HEK293 (cell line): Measurements from ENCODE around the gene S100A10.

Experiments used
- TRIM28 ChIP-seq: IDR thresholded peaks from 2 replicates; pipeline ENCODE4 v1.6.1; 2011; ENCODE audit warnings: low read length, control low read depth, borderline replicate concordance
- ZEB2 ChIP-seq: fragments of 450-650 bp; formaldehyde crosslinking; IDR thresholded peaks from 2 replicates; pipeline ENCODE4 v1.5.1; 2016; ENCODE audit warnings: missing biosample characterization, missing genetic modification characterization
- ZFP41 ChIP-seq: fragments of 450-650 bp; formaldehyde crosslinking; IDR thresholded peaks from 2 replicates; pipeline ENCODE4 v1.5.1; 2016; ENCODE audit warnings: missing biosample characterization, missing genetic modification characterization, borderline replicate concordance
- ZNF114 ChIP-seq: fragments of 450-650 bp; formaldehyde crosslinking; IDR thresholded peaks from 2 replicates; pipeline ENCODE4 v1.5.0; 2017; ENCODE audit warnings: missing biosample characterization, missing genetic modification characterization
- ZNF121 ChIP-seq: fragments of 450-650 bp; formaldehyde crosslinking; IDR thresholded peaks from 2 replicates; pipeline ENCODE4 v1.5.1; 2016; ENCODE audit warnings: missing biosample characterization, missing genetic modification characterization
- ZNF777 ChIP-seq: fragments of 450-650 bp; formaldehyde crosslinking; IDR thresholded peaks from 2 replicates; pipeline ENCODE4 v1.5.1; 2017; ENCODE audit warnings: missing biosample characterization, missing genetic modification characterization, borderline replicate concordance
- TF ChIP-seq, protein P1 (sequence below): fragments of 450-650 bp; formaldehyde crosslinking; IDR thresholded peaks from 2 replicates; pipeline ENCODE4 v1.5.1; 2016; ENCODE audit warnings: missing biosample characterization, missing genetic modification characterization
- TF ChIP-seq, protein P2 (sequence below): fragments of 450-650 bp; formaldehyde crosslinking; IDR thresholded peaks from 2 replicates; pipeline ENCODE4 v1.5.1; 2016; ENCODE audit warnings: missing biosample characterization, missing genetic modification characterization

DNA sequence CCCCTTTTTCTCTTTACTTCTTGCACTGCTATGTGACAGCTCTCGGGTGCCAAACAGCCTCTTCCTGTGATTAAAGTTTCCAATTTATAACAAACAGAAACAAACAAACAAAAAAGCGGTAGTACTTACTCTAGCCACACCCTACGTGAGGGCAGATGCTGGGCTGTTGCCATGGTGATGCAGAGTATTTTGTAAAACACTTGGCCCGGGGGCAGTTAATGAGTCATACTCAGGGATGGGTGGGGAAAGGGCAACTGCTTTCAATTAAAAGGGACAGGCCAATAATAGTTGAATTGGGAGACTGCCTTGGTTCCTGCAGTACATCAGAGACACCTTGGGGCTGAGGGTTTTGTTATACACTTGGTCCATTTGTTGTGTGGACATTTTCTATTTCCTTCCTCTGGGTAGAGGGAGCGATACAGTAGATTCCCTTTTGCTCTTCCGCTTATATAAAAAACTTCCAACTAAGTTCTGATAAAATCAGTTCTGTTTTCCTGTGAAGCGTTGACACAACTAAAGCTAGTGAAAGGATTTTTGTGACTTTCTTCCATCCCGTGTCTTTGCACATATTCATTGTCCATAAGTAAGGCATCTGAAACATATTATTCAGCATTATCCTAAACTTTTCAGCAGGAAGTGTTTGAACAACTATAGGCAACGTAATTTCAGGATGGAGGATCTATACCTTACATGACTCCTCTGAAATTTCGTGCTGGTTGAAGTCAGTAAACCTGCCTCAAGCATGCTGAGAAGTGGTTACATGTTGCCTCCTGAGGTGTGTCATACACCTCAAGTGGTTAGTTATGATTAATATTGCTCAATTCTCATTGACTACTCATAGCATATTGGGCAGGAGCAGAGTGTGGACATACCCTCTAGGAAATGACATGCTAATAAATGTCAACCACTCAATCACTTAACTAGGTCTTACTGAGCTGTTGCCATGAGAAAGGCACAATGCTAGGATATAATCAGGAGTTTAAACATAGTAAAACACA lies 47.6 kb downstream of the S100A10 start:
- TF ChIP-seq ZNF777 (tag by site-specific recombination) (no peak), TRIM28 (0 out of 2 replicates have a peak, but pooled peaks have one; percentile 14), ZNF121 (tag by site-specific recombination) (no peak), ZEB2 (tag by site-specific recombination) (peak; percentile 56), ZFP41 (tag by site-specific recombination) (no peak), ZNF114 (no peak)
- TF ChIP-seq, protein P1, sequence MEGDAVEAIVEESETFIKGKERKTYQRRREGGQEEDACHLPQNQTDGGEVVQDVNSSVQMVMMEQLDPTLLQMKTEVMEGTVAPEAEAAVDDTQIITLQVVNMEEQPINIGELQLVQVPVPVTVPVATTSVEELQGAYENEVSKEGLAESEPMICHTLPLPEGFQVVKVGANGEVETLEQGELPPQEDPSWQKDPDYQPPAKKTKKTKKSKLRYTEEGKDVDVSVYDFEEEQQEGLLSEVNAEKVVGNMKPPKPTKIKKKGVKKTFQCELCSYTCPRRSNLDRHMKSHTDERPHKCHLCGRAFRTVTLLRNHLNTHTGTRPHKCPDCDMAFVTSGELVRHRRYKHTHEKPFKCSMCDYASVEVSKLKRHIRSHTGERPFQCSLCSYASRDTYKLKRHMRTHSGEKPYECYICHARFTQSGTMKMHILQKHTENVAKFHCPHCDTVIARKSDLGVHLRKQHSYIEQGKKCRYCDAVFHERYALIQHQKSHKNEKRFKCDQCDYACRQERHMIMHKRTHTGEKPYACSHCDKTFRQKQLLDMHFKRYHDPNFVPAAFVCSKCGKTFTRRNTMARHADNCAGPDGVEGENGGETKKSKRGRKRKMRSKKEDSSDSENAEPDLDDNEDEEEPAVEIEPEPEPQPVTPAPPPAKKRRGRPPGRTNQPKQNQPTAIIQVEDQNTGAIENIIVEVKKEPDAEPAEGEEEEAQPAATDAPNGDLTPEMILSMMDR, result no peak
- TF ChIP-seq, protein P2, sequence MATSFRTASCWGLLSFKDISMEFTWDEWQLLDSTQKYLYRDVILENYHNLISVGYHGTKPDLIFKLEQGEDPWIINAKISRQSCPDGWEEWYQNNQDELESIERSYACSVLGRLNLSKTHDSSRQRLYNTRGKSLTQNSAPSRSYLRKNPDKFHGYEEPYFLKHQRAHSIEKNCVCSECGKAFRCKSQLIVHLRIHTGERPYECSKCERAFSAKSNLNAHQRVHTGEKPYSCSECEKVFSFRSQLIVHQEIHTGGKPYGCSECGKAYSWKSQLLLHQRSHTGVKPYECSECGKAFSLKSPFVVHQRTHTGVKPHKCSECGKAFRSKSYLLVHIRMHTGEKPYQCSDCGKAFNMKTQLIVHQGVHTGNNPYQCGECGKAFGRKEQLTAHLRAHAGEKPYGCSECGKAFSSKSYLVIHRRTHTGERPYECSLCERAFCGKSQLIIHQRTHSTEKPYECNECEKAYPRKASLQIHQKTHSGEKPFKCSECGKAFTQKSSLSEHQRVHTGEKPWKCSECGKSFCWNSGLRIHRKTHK, result no peak
